Psoas muscle (tissue), 8 donors: ENCODE data around the gene PGGT1B. TPM values are rescaled to one million over a fixed set of nuclear protein-coding genes. Genes with fewer than 3 reads are reported as not detected.

Experiments used
- ATAC-seq, 4 donors: fragments of 200-7000 bp; cut with Tn5 transposase; one replicate each; pipeline ENCODE4 v1.9.1; 2020; ENCODE audit warnings: moderate library complexity in 3 of 4, mild to moderate bottlenecking in 2 of 4
- DNase-seq, 2 donors: peaks; one replicate each; pipeline ENCODE4 v3.0.0-alpha.2; 2020
- H3K27ac ChIP-seq: fragments of 200-600 bp; one replicate; pipeline ENCODE4 v1.8.0; 2022
- H3K27me3 ChIP-seq, 3 donors: fragments of 200-600 bp in 1 of 3; one replicate each; pipeline versions ENCODE4 v1.6.1 to v1.8.0; 2013 to 2022; ENCODE audit warnings: low read length in 2 of 3, mild to moderate bottlenecking in 2 of 3, moderate library complexity in 1 of 3; ENCODE audit not compliant: insufficient read depth in 3 of 3
- H3K36me3 ChIP-seq, 2 donors: fragments of 200-600 bp in 1 of 2; one replicate each; pipeline versions ENCODE4 v1.6.1 to v1.8.0; 2013 to 2022; ENCODE audit warnings: low read depth in 1 of 2, mild to moderate bottlenecking in 1 of 2, moderate library complexity in 1 of 2; ENCODE audit not compliant: insufficient read depth in 1 of 2
- H3K4me1 ChIP-seq: fragments of 200-600 bp; one replicate; pipeline ENCODE4 v1.8.0; 2022
- H3K4me3 ChIP-seq: fragments of 200-600 bp; one replicate; pipeline ENCODE4 v1.8.0; 2022; ENCODE audit warnings: mild to moderate bottlenecking
- H3K9me3 ChIP-seq: fragments of 200-600 bp; one replicate; pipeline ENCODE4 v1.8.0; 2022
- WGBS, 3 donors: extraction: QIAGEN DNeasy Blood & Tissue Kit; methylation state at CpG; one replicate each; pipeline versions ENCODE4 v1.1.6 to v1.1.7; 2013; 5-methylcytosine and 5-hydroxymethylcytosine counted together
- intact Hi-C, 2 donors: fragments of 100-400 bp; cut with DNase I; formaldehyde crosslinking; loops; one replicate each; pipeline versions ENCODE4 v1.11.0 to v1.14.2; 2022
- polyA plus RNA-seq, 3 donors: library from polyadenylated mRNA; stranded (reverse); fragments of 200-250 nt; gene quantifications; one replicate each; pipeline ENCODE4 v1.2.3, GENCODE V29; 2013
- total RNA-seq, 4 donors: library from RNA; stranded (reverse); fragmentation: NEBNext Ultra II Directional in 2 of 4; extraction: Animal tissue kit (Norgen Biotek cat#: 25700) in 2 of 4; gene quantifications; one replicate each; pipeline versions ENCODE4 v1.2.1 to v1.2.4, GENCODE V29; 2021 to 2023
- TF ChIP-seq, protein P1 (sequence below): fragments of 200-600 bp; IDR thresholded peaks from one replicate; pipeline ENCODE4 v1.8.0; 2022; ENCODE audit warnings: antibody characterized with exemption
- donor health status: healthy with polysubstance abuse.
- donor health status: DM: no; HTN: no; CAD: no; lungs with moderate emphysema.
- donor health status: Bipolar disorder and iron deficiency.
- donor health status: healthy.
- donor health status: DM: yes; HTN: yes; CAD: no.
- donor health status: DM: no; HTN: no; CAD: no.
- donor health status: DM: no; HTN: no; CAD: no.
- donor health status: DM: yes; HTN: yes; CAD: no.

Gene PGGT1B
- total and polyA plus RNA-seq, 7 donors, result 2.7 to 29.0 (median 18.4) TPM

GRCh38 chr5:115160975-115161475, 101.7 kb downstream of the PGGT1B start:
- intact Hi-C loops, result no loop called here
- 84 to 87% (median 86%) methylated on average over 3 of the region's 3 CpGs for WGBS, 3 donors
- Histone ChIP-seq H3K27ac (no peak overlapping the region), H3K36me3 (no peaks in the 10 kb centered on the region), H3K4me1 (no peaks in the 10 kb centered on the region), H3K4me3 (no peak overlapping the region), H3K9me3 (peaks cover 7% of the 10 kb centered on the region), H3K27me3 (peaks cover 0 to 26% (median 8%) of the 10 kb centered on the region in 3 donors)
- TF ChIP-seq, protein P1, sequence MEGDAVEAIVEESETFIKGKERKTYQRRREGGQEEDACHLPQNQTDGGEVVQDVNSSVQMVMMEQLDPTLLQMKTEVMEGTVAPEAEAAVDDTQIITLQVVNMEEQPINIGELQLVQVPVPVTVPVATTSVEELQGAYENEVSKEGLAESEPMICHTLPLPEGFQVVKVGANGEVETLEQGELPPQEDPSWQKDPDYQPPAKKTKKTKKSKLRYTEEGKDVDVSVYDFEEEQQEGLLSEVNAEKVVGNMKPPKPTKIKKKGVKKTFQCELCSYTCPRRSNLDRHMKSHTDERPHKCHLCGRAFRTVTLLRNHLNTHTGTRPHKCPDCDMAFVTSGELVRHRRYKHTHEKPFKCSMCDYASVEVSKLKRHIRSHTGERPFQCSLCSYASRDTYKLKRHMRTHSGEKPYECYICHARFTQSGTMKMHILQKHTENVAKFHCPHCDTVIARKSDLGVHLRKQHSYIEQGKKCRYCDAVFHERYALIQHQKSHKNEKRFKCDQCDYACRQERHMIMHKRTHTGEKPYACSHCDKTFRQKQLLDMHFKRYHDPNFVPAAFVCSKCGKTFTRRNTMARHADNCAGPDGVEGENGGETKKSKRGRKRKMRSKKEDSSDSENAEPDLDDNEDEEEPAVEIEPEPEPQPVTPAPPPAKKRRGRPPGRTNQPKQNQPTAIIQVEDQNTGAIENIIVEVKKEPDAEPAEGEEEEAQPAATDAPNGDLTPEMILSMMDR, result no peak
- DNase-seq (no peak), ATAC-seq (no peak)

Other genes with a start within 250 kb of the PGGT1B start
- under 1 TPM in 3 of 4 donors, not detected in 1; 0.06 to 0.75 (median 0.49) TPM for gene TRIM36, start 93.0 kb downstream of the PGGT1B start, total RNA-seq
- gene TRIM36, start 93.0 kb downstream of the PGGT1B start, polyA plus RNA-seq, result under 1 TPM in 2 of 3 donors, not detected in 1; 0.04 to 0.47 TPM
- gene CCDC112, start 33.8 kb upstream of the PGGT1B start, total RNA-seq, result 1 to 10 TPM; 1.9 to 2.1 (median 2.1) TPM
- 1 to 10 TPM in 2 of 3 donors, under 1 TPM in 1; 0.85 to 2.2 (median 1.4) TPM for gene CCDC112, start 33.8 kb upstream of the PGGT1B start, polyA plus RNA-seq